LNCaP clone FGC (cell line): Measurements from ENCODE around the gene TTC33.
A peak's percentile ranks its signal among the peaks of the same experiment; 100 is the strongest.

Source experiments
- DNase-seq: peaks from one replicate; pipeline ENCODE4 v3.0.0-alpha.2; 2011; ENCODE audit warnings: low read depth
- H3K4me3 ChIP-seq: 2 replicates; pipeline ENCODE4 v1.5.1; 2011; ENCODE audit warnings: mild to moderate bottlenecking, low read depth, low read length, control low read depth
- CTCF ChIP-seq: IDR thresholded peaks from 2 replicates; pipeline ENCODE4 v1.5.1; 2012; ENCODE audit warnings: mild to moderate bottlenecking; ENCODE audit not compliant: control insufficient read depth, insufficient read depth; ENCODE audit errors: extremely low read depth

The TTC33 gene

GRCh38 chr5:40679148-40679912 is 76.4 kb downstream of the TTC33 start:
- TF ChIP-seq CTCF: no peak
- peak overlapping the region; percentile 60 for H3K4me3 ChIP-seq
- DNase-seq: peak; percentile 83

GRCh38 chr5:40678460-40679147 is 77.2 kb downstream of the TTC33 start:
- TF ChIP-seq CTCF: no peak
- DNase-seq: no peak
- peak overlapping the region; percentile 60 for H3K4me3 ChIP-seq

- no peak overlapping the region for H3K4me3 ChIP-seq
- no peak for TF ChIP-seq CTCF
- DNase-seq: no peak
These were observed 77.7 kb downstream of the TTC33 start for GRCh38 chr5:40678026-40678425.

- DNase-seq: no peak
- no peak for TF ChIP-seq CTCF
- no peak overlapping the region for H3K4me3 ChIP-seq
These were observed 78.3 kb downstream of the TTC33 start for GRCh38 chr5:40677456-40677855.

- DNase-seq: no peak
- no peak overlapping the region for H3K4me3 ChIP-seq
- TF ChIP-seq CTCF: no peak
These were observed 79.0 kb downstream of the TTC33 start for GRCh38 chr5:40676613-40677343.

GRCh38 chr5:40675396-40676133 is 80.2 kb downstream of the TTC33 start:
- TF ChIP-seq CTCF: no peak
- no peak overlapping the region for H3K4me3 ChIP-seq
- DNase-seq: no peak
